GM18499 (cell line): ENCODE measurements around the gene SBK3.
"Not testable (repeated sequence)": the region's sequence is repeated elsewhere in the genome, so short reads cannot be mapped to it uniquely, and the experiment has no call there.

Experiments used
- ATAC-seq: cut with Tn5 transposase; IDR thresholded peaks from one replicate; pipeline ENCODE4 v1.9.1; 2021; ENCODE audit warnings: moderate number of reproducible peaks; ENCODE audit not compliant: insufficient read depth, unreplicated experiment

SBK3 gene

DNA sequence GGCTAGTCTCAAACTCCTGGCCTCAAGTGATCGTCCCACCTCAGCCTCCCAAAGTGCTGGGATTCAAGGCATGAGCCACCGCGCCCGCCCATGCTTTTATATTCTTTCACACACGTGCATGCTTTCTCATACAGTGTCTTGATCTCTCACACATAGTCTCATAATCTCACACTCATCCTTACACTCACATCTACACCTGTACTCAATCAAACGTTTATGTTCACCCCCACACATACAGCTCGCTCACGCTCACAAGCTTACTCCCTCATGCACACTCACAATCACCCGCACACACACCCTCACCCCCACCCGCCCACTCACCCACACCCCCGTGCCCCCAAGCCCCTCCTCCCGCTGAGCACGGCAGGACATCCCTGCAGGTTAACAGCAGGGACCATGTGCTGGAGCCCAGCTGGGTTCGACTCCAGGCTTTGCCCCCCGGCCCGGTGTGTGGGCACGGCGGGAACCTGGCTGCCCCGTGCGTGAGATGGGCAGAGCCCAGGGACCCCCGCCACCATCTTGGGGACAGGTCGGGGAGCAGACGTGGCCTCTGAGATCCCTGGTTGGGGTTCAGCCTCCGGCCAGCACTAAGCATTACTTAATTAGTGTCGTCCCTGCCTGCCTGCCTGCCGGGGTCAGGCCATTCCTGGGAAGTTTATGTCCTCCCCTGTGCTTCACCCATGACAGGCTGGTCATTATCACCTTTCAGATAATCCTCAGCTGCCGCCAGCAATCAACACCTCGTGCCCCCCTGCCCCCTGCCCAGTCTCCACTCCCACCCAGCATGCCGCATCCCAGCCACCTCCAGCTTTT is 19.8 kb downstream of the SBK3 start:
- ATAC-seq, result no peak

DNA sequence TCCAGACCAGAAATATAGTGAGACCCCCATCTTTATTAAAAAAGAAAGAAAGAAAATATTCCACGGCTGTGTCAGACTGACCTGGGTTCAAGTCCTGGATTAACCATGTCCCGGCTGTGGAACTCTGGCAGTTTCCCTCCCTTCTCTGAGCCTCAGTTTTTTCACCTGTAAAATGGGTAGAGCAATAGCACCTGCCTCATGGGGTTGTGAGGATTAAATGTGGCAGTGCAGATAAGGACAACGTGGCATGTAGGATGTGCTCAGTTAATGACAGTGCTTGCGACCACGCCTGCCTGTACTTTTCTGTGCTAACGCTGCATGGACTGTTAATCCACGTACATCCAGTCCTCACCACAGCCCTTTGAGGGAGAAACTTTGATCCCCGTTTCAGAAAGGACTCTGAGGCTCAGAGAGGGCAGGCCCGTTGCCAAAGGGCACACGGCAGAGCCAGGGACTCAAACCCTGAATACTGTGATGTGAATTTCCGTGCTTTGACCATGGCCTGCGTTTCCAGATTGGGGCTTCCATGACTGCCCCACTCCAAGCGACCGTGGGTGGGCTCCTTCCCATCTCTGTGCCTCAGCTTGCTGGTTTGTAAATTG is 24.6 kb downstream of the SBK3 start:
- ATAC-seq, result no peak

DNA sequence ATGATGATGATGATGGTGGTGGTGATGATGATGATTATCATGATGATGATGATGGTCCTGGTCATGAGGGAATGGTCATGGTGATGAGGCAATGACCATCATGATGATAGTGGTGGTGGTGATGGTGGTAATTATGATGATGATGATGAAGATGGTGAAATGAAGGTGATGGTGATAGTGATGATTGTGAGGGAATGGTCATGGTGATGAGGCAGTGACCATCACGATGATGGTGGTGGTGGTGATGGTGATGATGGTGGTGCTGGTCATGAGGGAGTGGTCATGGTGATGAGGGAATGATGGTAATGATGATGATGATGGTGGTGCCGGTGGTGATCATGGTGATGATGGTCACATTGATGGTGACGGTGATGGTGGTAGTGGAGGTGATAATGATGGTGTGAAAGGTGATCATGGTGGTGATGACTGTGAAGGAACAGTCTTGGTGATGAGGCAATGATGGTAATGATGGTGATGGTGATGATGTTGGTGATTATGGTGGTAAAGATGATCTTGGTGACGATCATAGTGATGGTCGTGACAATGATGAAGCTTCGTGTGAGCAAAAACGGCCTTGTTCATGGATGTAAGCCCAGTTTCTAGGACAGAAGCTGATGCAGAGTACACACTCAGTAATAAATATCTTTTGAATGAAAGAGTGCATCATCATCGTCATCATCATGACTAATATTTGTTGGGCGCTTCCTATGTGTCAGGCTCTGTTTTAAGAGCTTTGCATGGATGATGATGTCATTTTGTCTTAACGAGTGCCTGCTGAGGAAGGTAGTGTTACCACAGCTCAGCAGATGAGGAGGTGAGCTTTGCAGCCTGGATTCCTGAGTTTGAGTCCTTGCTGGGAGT is 25.7 kb downstream of the SBK3 start:
- no peak for ATAC-seq

DNA sequence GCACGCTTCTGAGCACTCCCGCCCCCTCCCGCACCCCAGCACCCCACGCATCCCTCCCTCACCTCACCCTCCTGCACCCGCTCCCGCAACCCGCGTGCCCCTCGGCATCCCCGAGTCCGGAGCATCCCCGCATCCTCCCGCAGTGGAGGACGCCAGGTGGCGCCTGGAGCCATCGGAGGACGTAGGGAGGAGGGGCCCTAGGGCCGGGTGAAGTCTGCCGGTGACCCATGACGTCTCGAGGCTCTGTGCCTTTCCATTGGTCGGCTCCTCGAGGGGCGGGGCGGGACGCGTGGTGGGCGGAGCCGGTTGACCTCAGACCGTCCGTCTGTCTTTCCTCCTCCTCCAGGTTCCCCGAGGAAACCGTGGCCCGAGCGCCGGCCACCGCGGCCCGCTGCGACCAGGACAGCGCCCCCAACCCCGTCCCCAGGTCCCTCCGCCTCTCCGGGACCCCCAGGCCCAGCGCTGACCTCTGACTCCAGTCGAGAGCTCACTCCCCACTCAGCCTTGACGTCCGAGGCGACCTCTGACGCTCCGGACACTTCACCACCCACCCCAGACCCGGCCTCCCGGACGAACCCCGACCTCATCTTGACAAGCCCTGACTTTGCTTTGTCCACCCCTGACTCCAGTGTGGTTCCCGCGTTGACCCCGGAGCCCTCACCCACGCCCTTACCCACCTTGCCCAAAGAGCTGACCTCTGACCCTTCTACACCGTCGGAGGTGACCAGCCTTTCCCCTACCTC is 28.3 kb downstream of the SBK3 start:
- no peak for ATAC-seq

DNA sequence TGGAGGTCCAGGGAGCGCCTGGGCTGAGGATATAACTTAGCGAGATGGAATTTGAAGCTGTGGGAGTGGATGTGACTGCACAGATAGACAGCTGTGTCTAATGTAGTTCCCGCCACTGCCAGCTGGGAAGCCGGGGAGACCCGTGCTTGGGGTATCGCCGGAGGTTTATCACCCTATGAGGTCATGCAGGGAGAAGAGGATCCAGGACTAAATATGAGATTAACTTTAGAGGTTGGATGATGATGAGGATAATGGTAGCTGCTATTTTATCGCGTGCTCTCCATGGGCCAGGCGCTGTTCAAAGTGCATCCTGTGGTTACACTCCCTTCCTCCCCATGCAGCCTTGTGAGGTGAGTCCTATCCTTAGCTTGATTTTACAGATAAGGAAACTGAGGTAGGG is 37.2 kb downstream of the SBK3 start:
- no peak for ATAC-seq

DNA sequence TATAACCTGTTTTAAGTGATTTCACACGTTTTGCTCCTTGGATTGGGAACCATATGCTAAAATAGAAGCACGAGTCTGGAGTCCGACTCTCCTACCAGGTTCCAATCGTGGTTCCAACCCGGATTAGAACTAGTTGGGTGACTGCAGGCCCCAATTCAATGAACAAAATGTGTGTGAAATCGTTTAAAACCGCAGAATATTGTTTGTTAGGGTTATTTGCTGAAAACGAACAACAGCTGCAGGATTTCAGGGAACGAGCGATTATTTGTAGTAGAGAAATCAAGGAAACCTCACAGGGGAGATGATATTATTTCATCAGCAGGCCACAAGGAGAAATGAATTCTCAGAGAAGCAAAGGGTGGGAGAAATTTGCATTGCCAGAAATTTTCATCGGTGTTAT is 40.4 kb downstream of the SBK3 start:
- no peak for ATAC-seq

DNA sequence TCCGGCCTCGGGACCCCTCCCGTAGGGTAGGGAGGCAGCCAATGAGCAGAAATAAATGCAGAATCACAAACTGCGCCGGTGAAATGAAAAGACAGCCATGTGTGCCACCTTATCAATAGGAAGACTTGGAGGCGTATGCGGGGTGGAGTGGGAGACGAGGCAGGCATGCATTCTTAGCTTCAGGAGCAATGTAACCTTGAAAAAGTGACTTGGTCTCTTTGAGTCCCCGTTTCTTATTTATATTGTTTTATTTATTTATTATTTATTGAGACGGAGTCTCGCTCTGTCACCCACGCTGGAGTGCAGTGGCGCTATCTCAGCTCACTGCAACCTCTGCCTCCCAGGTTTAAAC is 41.1 kb downstream of the SBK3 start:
- no peak for ATAC-seq

DNA sequence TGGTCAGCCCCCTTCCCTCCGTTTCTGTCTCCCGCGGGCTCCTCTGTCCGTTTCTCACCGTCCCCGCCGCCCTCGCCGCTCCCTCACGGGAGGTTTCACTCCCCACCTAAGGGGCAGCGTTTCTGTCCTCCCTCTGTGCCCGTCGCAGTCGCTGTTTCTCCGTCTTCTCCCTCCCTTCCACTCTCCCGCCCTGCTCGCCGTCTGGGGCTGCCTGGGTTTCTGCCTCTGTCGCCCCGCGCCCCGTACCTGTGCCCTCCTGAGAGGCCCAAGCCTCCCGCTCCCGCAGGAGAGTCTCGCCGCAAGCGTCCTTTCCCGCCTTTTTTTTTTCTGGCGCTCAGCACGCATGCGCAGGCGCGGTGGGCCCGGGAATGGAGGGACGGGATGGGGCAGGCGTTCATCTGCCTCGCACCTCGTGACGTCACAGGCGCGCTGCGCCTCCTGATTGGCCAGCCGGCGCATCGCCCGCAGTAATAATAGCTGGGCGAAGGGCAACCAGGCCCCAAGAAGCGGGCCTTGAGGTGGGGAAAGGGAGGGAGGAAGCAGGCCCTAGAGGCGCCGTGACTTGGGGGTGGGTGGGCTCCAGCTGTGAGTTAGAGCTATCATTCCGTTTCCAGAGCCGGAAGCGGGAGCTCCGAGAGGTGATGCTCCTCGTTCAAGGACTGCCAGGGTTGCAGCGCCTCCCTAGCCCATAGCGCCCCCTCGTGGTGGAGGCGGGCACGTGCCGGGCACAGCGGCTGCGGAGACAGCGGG is 41.7 kb downstream of the SBK3 start:
- no peak for ATAC-seq

DNA sequence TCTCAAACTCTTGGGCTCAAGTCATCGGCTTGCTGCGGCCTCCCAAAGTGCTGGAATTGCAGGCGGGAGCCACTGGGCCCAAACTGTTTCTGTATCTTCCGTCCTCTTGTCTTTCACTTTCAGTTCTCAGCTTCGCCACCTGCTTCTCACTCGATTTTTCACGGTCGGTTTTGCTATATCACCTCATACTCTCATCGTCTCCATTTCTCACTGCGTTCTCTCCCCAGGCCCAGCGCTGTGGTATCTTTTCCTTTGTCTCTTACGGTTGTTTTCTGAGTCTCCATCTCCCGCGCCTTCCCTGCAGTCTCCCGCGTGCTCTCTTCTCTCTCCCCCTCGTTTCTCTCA is 42.2 kb downstream of the SBK3 start:
- no peak for ATAC-seq

DNA sequence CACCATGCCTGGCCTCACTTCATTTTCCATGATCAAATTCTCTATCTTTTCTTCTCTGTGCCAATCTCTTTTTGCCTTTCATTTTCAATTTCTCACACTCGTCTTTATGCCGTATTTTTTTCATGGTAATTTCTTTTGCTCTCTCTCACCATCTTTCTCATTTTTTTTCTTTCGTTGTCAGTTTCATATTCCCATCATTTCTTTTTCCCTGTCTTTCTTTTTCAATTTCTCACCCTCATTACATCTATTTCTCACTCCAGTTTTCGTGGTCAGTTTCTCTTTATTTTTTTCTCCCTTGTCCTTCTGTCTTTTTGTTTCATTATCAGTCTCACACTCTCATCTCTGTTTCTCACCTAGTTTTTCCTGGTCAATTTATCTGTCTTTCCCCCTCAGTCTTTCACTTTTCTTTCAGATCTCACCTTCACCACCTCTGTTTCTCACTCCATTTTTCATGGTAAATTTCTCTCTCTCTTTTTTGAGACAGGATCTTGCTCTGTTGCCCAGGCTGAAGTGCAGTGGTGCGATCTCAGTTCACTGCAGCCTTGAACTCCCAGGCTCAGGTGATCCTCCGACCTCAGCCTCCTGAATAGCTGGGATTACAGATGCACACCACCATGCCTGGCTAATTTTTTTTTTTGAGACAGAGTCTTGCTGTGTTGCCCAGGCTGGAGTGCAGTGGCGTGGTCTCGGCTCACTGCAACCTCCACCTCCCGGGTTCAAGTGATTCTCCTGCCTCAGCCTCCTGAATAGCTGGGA is 43.0 kb downstream of the SBK3 start:
- ATAC-seq, result no peak

DNA sequence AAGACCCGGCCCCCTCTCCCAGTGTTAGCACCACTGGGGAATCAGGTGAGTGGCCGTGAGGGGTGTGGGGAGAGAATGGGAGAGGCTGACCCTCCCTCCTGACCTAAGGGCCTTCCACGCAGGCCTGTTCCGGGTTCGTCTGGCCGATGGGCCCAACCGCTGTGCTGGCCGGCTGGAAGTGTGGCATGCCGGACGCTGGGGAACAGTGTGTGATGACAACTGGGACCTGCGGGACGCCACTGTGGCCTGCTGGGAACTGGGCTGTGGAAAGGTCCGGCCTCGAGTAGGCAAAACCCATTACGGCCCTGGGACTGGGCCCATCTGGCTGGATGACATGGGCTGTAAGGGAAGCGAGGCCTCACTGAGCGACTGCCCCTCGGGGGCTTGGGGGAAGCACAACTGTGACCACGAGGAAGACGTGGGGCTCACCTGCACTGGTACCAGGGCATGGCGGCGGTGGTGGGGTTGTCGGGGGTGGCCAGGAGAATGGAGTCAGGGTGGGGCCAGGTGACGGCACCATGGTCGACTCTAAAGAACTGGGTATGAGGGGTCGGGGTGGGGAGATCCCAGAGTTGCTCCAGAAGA is 44.9 kb downstream of the SBK3 start:
- ATAC-seq, result no peak

DNA sequence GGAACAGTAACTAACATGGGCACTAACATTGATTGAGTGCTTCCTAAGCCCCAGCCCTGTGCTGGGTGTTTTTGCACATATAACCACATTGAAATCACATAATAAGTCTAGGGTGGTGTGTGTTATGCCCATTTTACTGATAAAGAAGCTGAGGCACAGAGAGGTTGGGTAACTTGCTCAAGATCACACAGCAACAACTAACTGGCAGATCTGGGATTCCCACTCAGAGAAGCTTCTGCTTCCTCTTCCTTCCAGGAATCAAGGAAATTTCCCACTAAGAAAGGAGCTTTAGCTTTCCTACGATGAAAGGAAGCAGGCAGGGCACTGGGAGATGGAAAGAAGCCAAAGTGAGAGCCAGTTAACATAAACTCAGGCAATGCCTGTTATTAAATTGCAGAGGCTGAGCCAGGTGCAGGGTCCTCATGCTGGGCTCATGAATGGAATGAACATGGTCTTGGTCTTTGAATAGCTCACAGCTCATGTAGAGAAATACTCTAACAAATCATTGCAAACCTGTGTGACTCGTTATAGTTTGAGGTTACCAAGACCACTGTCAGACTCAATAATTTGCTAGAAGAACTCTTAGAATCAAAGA is 47.0 kb downstream of the SBK3 start:
- no peak for ATAC-seq

DNA sequence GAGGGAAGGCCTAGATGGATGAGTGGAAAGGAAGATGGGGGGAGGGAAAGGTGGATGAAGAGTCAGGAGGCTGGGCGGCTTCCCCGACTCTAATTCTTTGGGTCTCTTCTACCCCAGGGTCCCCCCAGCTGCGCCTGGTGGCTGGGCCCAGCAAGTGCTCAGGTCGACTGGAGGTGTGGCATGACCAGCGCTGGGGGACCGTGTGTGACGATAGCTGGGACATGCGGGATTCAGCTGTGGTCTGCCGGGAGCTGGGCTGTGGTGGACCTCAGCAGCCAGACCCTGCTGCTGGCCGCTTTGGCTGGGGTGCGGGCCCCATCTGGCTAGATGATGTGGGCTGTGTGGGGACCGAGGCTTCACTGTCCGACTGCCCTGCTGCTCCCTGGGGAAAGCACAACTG is 47.6 kb downstream of the SBK3 start:
- no peak for ATAC-seq

DNA sequence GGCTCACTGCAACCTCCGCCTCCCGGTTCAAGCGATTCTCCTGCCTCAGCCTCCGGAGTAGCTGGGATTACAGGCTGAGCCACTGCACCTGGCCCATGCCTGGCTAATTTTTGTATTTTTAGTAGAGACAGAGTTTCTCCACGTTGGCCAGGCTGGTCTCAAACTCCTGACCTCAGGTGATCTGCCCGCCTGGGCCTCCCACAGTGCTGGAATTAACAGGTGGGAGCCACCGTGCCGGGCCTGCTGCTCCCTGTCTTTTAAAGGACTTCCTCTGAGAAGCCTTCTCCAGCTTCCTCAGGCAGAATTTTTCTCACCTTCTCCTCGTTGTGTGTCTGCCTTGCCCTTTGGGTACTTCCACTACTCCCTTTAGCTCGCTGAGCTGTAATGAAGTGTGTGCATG is 48.5 kb downstream of the SBK3 start:
- not testable (repeated sequence) for ATAC-seq

DNA sequence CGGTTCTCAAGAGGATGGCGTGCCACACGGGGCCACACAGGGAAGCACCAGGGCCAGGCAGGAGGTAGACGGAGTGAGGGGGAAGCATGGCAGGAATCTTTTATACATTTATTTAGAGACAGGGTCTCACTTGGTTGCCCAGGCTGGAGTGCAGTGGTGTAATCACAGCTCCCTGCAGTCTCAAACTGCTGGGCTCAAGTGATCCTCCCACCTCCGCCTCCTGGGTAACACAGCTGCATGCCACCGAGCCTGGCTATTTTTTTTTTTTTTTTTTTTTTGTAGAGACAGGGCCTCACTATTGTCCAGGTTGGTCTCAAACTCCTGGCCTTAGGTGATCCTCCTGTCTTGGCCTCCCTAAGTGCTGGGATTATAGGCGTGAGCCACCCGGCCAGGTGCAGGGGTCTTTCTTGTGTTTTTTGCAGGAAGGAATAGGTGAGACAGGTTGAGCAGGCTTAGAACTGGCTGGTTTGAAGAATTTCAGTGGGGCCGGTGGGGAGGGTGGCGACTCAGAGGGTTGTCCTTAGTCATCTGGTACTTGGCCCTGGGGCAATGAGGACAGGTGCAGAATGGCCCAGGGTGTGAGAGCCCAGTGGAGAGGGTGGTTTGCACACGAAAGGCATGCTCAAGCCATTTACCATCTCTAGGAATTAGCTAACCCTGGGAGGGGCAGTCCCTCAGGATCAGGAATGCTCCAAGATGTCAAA is 49.5 kb downstream of the SBK3 start:
- ATAC-seq, result no peak

DNA sequence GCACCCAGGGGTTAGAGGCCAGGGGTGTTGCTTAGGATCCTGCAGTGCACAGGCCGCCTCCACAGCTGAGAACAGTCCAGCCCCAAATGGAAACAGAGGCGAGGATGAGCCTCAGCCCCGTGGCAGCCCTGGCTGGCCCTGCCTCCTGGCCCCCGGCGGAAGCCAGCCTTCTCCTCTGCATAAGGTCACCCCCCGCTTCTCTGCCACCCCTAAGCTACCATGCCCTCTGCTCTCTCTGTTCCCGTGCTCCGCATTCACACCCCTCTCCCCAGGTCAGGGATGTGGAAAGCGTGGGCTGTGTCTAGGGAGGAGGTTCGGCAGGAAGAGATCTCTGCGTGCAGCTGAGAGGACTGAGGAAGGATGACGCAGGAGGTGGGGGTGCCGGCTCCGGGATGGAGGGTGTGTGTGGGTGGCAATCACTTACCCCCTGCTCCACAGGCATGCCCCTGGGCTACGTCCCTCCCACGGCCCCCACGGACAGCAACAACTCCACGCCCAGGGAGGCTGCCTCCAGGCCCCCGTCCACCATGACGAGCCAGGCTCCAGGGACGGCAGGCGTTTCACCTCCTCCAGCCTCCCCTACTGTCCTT is 51.1 kb downstream of the SBK3 start:
- ATAC-seq, result no peak

DNA sequence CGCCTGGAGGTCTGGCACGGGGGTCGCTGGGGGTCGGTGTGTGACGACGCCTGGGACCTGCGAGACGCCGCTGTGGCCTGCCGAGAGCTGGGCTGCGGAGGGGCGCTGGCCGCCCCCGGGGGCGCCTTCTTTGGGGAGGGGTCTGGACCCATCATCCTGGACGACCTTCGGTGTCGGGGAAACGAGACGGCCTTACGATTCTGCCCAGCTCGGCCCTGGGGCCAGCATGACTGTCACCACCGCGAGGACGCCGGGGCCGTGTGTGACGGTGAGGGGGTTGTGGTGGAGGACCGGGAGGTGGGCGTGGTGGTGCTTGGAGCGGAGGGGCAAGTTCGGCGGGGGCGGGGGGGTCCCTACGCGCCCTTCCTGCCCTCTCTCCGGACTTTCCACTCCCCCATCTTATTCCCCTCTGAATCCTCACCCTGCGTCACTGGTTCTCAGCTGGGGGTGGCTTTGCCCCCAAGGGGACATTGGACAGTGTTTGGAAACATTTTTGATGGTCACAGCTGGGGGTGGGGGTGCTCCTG is 51.6 kb downstream of the SBK3 start:
- no peak for ATAC-seq
